ENCODE measurements around the gene DISC1.
"Not testable (repeated sequence)": the region's sequence is repeated elsewhere in the genome, so short reads cannot be mapped to it uniquely, and the experiment has no call there.

Gene DISC1

GRCh38 chr1:231705806-231706760 lies 79.5 kb downstream of the DISC1 start:
- DNase-seq, result no peak

- DNase-seq, result no peak
Observed at GRCh38 chr1:231706934-231707333, 80.3 kb downstream of the DISC1 start.

GRCh38 chr1:231707407-231707806 lies 80.8 kb downstream of the DISC1 start:
- no peak for DNase-seq

- no peak for DNase-seq
Observed at GRCh38 chr1:231708394-231708793, 81.8 kb downstream of the DISC1 start.

- no peak for DNase-seq
Observed at GRCh38 chr1:231714440-231714839, 87.8 kb downstream of the DISC1 start.

GRCh38 chr1:231715816-231716722 lies 89.5 kb downstream of the DISC1 start:
- DNase-seq, result no peak

- DNase-seq, result no peak
Observed at GRCh38 chr1:231716879-231717278, 90.3 kb downstream of the DISC1 start.

- DNase-seq, result no peak
Observed at GRCh38 chr1:231719485-231720183, 93.0 kb downstream of the DISC1 start.

- DNase-seq, result no peak
Observed at GRCh38 chr1:231720652-231721325, 94.2 kb downstream of the DISC1 start.

- DNase-seq, result no peak
Observed at GRCh38 chr1:231721436-231721835, 94.8 kb downstream of the DISC1 start.

GRCh38 chr1:231722356-231722755 lies 95.8 kb downstream of the DISC1 start:
- DNase-seq, result no peak

- no peak for DNase-seq
Observed at GRCh38 chr1:231723146-231723545, 96.6 kb downstream of the DISC1 start.

GRCh38 chr1:231724041-231724440 lies 97.5 kb downstream of the DISC1 start:
- DNase-seq, result no peak

- no peak for DNase-seq
Observed at GRCh38 chr1:231724876-231725647, 98.5 kb downstream of the DISC1 start.

- DNase-seq, result no peak
Observed at GRCh38 chr1:231727171-231727570, 100.6 kb downstream of the DISC1 start.

- DNase-seq, result not testable (repeated sequence)
Observed at GRCh38 chr1:231728987-231729386, 102.4 kb downstream of the DISC1 start.

GRCh38 chr1:231729544-231729943 lies 103.0 kb downstream of the DISC1 start:
- DNase-seq, result no peak

- no peak for DNase-seq
Observed at GRCh38 chr1:231731268-231731667, 104.7 kb downstream of the DISC1 start.

GRCh38 chr1:231733063-231733462 lies 106.5 kb downstream of the DISC1 start:
- DNase-seq, result no peak

- no peak for DNase-seq
Observed at GRCh38 chr1:231733672-231734071, 107.1 kb downstream of the DISC1 start.

GRCh38 chr1:231734417-231734816 lies 107.8 kb downstream of the DISC1 start:
- DNase-seq, result no peak

GRCh38 chr1:231735411-231735810 lies 108.8 kb downstream of the DISC1 start:
- DNase-seq, result no peak

Data from NCI-H1417 treated with DMSO at 0.1 percent for 48 hours (cell line).